Upper lobe of right lung (tissue), 1 donor: ENCODE measurements around the gene RAB5IF. TPM values are rescaled to one million over a fixed set of nuclear protein-coding genes. Genes with fewer than 3 reads are reported as not detected.
"Not testable (repeated sequence)": the region's sequence is repeated elsewhere in the genome, so short reads cannot be mapped to it uniquely, and the experiment has no call there.

Experiments
- ATAC-seq: fragments of 200-7000 bp; cut with Tn5 transposase; one replicate; pipeline ENCODE4 v1.9.1; 2020; ENCODE audit warnings: mild to moderate bottlenecking, moderate library complexity
- DNase-seq: peaks from one replicate; pipeline ENCODE4 v3.0.0-alpha.2; 2020
- H3K27ac ChIP-seq: fragments of 200-600 bp; one replicate; pipeline ENCODE4 v1.8.0; 2022
- H3K27me3 ChIP-seq: fragments of 200-600 bp; one replicate; pipeline ENCODE4 v1.8.0; 2022; ENCODE audit warnings: mild to moderate bottlenecking
- H3K36me3 ChIP-seq: fragments of 200-600 bp; one replicate; pipeline ENCODE4 v1.8.0; 2022
- H3K4me1 ChIP-seq: fragments of 200-600 bp; one replicate; pipeline ENCODE4 v1.8.0; 2022
- H3K4me3 ChIP-seq: fragments of 200-600 bp; one replicate; pipeline ENCODE4 v1.8.0; 2022; ENCODE audit warnings: mild to moderate bottlenecking
- H3K9me3 ChIP-seq: fragments of 200-600 bp; one replicate; pipeline ENCODE4 v1.8.0; 2022
- intact Hi-C: fragments of 100-400 bp; cut with DNase I; formaldehyde crosslinking; loops from one replicate; pipeline ENCODE4 v1.11.0; 2022
- total RNA-seq: library from RNA; stranded (reverse); fragmentation: NEBNext Ultra II Directional; extraction: Animal tissue kit (Norgen Biotek cat#: 25700); gene quantifications from one replicate; pipeline ENCODE4 v1.2.1, GENCODE V29; 2021
- TF ChIP-seq, protein P1 (sequence below): fragments of 200-600 bp; IDR thresholded peaks from one replicate; pipeline ENCODE4 v1.8.0; 2022; ENCODE audit warnings: antibody characterized with exemption
- donor health status: DM: no; HTN: yes; CAD: no; lungs with severe emphysema.

RAB5IF gene
- total RNA-seq, 1 donor from 2014 or later: 91.1 TPM

DNA sequence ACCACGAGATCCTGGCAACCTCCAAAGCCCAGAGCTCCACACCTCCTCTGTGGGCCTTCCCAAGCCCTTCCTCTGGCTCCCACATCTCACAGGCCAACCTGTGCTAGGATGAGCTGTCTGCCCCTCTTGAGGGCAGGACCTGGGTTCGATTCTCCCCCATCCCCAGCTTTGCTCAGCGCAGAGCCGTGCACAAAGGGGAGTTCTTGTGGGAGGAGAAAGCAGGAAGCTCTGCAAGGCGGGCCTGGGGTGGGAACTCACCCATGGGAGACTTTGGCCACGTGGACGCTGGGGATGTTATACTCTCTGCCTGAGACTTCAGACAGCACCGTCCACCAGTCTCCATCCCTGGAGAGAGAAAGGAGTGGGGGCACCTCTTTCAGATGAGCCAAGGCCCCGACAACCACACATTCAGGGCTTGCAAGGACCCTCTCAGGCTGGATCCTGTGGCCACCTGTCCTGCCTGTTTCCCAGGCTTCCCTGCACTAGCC lies 27.8 kb downstream of the RAB5IF start:
- no peaks in the 10 kb centered on the region for H3K27me3 ChIP-seq
- no peak for DNase-seq
- TF ChIP-seq, protein P1, sequence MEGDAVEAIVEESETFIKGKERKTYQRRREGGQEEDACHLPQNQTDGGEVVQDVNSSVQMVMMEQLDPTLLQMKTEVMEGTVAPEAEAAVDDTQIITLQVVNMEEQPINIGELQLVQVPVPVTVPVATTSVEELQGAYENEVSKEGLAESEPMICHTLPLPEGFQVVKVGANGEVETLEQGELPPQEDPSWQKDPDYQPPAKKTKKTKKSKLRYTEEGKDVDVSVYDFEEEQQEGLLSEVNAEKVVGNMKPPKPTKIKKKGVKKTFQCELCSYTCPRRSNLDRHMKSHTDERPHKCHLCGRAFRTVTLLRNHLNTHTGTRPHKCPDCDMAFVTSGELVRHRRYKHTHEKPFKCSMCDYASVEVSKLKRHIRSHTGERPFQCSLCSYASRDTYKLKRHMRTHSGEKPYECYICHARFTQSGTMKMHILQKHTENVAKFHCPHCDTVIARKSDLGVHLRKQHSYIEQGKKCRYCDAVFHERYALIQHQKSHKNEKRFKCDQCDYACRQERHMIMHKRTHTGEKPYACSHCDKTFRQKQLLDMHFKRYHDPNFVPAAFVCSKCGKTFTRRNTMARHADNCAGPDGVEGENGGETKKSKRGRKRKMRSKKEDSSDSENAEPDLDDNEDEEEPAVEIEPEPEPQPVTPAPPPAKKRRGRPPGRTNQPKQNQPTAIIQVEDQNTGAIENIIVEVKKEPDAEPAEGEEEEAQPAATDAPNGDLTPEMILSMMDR: no peak
- H3K4me1 ChIP-seq: no peaks in the 10 kb centered on the region
- no peak overlapping the region for H3K27ac ChIP-seq
- H3K36me3 ChIP-seq: no peaks in the 10 kb centered on the region
- intact Hi-C loops: no loop called here
- ATAC-seq: no peak
- no peaks in the 10 kb centered on the region for H3K9me3 ChIP-seq
- no peak overlapping the region for H3K4me3 ChIP-seq

DNA sequence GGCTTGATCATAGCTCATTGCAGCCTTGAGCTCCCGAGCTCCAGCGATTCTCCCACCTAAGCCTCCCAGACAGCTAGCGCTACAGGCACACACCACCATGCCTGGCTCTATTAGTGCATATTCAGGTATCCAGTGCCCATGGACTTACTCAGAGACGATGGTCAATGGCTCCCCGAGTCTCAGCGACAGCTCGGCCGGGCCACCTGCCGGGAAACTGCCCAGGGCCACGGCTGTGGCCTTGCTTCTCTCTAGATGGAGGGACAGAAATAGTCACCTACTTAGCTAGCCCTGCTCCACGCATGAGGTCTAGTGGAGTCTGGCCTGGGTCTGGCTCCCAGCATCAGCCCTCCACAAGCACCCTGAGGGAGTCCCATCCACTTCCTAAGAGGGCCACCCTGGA lies 28.8 kb downstream of the RAB5IF start:
- Histone ChIP-seq H3K27me3 (no peaks in the 10 kb centered on the region), H3K27ac (no peak overlapping the region), H3K4me1 (no peaks in the 10 kb centered on the region), H3K36me3 (no peaks in the 10 kb centered on the region), H3K9me3 (no peaks in the 10 kb centered on the region), H3K4me3 (no peak overlapping the region)
- intact Hi-C loops: no loop called here
- ATAC-seq (no peak), DNase-seq (no peak)
- TF ChIP-seq, protein P1: no peak

DNA sequence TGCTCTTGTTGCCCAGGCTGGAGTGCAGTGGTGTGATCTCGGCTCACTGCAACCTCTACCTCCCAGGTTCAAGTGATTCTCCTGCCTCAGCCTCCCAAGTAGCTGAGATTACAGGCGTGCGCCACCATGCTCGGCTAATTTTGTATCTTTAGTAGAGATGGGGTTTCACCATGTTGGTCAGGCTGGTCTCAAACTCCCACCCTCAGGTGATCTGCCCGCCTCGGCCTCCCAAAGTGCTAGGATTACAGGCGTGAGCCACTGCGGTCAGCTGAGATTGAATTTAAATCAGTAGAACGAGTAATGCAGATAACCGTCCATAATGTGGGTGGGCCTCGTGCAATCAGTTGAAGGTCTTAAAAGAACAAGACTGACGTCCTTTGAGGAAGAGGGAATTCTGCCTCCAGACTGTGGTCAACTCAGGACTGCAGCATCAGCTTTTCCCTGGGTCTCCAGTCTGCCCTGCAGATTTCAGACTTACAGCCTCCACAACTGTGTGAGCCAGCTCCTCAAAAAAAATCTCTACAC lies 33.4 kb downstream of the RAB5IF start:
- H3K27ac ChIP-seq, DNase-seq, H3K4me1 ChIP-seq, H3K36me3 ChIP-seq, H3K9me3 ChIP-seq, intact Hi-C loops, ATAC-seq, H3K4me3 ChIP-seq, H3K27me3 ChIP-seq: not testable (repeated sequence)

DNA sequence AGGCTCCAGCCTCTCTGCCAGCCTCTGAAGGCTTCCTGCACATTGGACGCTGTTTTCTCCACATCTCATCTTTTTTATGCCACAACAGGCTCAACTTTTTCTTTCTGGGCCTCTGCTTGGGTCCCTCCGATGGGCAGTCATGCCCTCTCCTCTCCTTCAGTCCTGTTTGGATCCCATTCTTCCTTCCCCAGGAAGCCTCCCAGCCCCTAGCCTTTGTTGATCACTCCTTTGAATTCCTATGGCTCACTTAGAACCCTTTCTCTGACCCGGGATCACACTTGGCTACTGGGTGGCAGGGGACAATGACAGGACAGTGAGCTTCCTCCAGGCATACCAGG lies 35.9 kb downstream of the RAB5IF start:
- Histone ChIP-seq H3K27me3 (no peaks in the 10 kb centered on the region), H3K36me3 (no peaks in the 10 kb centered on the region), H3K4me3 (no peak overlapping the region), H3K4me1 (no peaks in the 10 kb centered on the region), H3K27ac (no peak overlapping the region), H3K9me3 (no peaks in the 10 kb centered on the region)
- intact Hi-C loops: no loop called here
- TF ChIP-seq, protein P1: no peak
- no peak for DNase-seq
- no peak for ATAC-seq

DNA sequence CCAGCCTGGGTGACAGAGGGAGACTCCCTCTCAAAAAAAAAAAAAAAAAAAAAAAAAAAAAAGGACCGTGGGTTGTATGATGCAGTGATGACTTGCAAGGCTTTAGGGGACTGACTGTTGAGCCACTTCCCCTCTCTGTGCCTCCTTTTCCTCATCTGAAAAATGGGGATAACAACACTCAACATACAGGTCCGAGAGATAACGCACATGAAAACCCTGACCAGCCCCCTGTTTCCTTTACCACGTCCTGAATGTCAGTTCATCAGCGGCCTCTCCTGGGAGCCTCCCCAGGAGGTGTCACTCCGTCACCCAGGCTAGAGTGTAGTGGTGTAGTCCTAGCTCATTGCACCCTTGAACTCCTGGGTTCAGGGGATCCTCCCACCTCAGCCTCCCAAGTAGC lies 36.6 kb downstream of the RAB5IF start:
- no peaks in the 10 kb centered on the region for H3K9me3 ChIP-seq
- no peaks in the 10 kb centered on the region for H3K27me3 ChIP-seq
- no peak overlapping the region for H3K27ac ChIP-seq
- TF ChIP-seq, protein P1: no peak
- no peaks in the 10 kb centered on the region for H3K36me3 ChIP-seq
- H3K4me1 ChIP-seq: no peaks in the 10 kb centered on the region
- ATAC-seq (no peak), DNase-seq (no peak)
- H3K4me3 ChIP-seq: no peak overlapping the region
- intact Hi-C loops: no loop called here

DNA sequence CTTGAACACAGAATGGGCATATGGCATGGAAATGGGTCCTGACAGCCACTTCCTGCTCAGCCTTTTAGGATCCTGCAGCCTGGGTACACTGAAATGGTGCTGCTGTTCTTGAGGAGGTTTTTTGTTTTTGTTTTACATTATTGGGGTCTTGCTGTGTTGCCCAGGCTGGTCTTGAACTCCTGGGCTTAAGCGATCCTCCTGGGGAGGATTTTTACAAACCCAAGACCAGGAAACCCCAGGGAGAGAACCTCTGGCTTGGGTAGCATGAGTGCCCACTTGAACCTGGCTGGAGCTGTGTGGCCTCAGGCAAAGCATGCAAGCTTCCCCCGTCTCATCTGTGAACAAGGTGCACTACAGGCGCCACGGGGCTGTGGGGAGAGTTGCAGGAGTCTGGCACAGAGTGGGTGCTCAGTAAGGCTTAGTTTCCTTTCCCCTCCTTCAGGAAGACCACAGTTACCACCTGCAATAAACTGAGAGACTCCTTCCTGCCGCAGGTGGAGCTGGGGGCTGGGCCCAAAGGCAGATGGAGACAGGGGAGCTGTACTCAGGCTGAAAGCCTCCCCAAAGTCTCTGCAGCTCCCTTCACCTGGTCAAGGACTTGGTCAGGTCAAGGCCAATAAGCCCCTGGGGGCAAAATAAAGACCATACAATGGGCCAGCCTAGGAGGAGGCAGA lies 38.6 kb downstream of the RAB5IF start:
- Histone ChIP-seq H3K36me3 (no peaks in the 10 kb centered on the region), H3K27me3 (no peaks in the 10 kb centered on the region), H3K9me3 (no peaks in the 10 kb centered on the region), H3K4me3 (peak overlapping the region; percentile 36), H3K4me1 (no peaks in the 10 kb centered on the region), H3K27ac (no peak overlapping the region)
- TF ChIP-seq, protein P1: no peak
- peak; percentile 60 for DNase-seq
- peak; percentile 34 for ATAC-seq
- intact Hi-C loops: no loop called here
